Measurements from ENCODE around the gene ZBTB18.
"Not testable (repeated sequence)": the region's sequence is repeated elsewhere in the genome, so short reads cannot be mapped to it uniquely, and the experiment has no call there.

ZBTB18 gene

DNA sequence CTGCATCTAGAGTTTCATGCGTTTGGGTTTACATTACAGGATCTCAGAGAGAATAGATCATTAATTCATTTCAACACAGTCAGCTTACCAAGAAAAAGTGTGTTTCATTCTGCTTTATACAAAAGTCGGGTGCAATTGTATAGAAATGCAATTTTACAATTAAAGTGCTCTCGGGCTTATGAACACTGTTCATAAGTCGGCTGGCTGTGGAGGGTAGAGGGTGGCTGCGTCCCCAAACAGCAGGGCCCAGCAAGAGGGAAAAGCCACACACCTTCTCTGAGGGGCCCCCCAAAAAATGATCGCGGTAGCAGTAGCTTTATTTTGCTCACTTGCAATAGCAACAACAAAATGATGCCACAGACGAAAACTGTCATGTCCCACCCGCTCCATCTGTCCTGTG, 13.8 kb upstream of the ZBTB18 start:
- no peak overlapping the region for H3K27ac ChIP-seq (ENCODE audit: insufficient read depth in 1 of 2, low read depth in 1 of 2, low read length in 2 of 2, poor library complexity in 1 of 2, severe bottlenecking in 2 of 2)
- ChIA-PET CTCF (no interaction called here), POLR2A (no interaction called here)
- DNase-seq: no peak
- WGBS (ENCODE audit: insufficient coverage): 98% methylated on average over 5 of the region's 9 CpGs
- H3K27me3 ChIP-seq (replicated peaks in 2 of 5; ENCODE audit: control insufficient read depth in 4 of 5, insufficient read depth in 5 of 5, low read length in 4 of 5): no peaks in the 10 kb centered on the region
- H3K4me3 ChIP-seq (ENCODE audit: control insufficient read depth in 1 of 7, extremely low read depth in 1 of 7, insufficient read depth in 4 of 7, low read depth in 2 of 7, low read length in 6 of 7): no peak overlapping the region
- H3K9me3 ChIP-seq (ENCODE audit: control extremely low read depth in 1 of 5, control insufficient read depth in 4 of 5, insufficient read depth in 2 of 5, low read depth in 1 of 5, low read length in 4 of 5): no peaks in the 10 kb centered on the region
- no peaks in the 10 kb centered on the region for H3K4me1 ChIP-seq (ENCODE audit: control extremely low read depth in 1 of 4, control insufficient read depth in 4 of 4, insufficient read depth in 4 of 4, low read length in 3 of 4)
- no peaks in the 10 kb centered on the region for H3K36me3 ChIP-seq (ENCODE audit: control insufficient read depth in 4 of 4, insufficient read depth in 4 of 4, low read length in 3 of 4)

DNA sequence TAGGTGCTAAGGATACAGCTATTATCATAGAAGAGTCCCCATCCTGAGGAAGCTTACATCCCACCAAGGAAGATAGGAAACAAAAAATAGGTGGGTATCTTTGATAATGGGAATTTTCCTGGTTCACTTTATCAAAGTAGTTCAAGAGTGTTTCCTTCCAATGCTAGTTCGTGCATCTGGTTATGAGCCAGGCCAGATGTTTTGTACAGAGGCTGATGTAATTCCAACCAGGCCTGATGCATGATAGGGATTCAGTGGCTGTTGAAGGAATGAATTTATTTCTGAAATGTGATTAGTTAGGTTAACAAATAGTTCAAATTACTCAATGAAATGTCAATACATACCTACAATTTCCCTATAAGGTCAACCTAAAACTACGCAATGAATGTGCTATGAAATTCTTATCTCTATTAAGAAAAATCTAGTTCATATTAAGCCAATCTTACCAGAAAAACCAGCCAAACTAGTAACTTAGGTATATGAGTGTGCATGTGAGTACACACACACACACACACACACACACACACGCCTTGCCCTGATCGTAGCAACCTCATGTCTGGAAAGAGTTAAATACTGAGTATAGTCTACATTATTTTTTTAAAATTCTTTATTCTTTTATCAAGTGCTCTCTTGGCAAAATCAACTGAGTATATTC, 9.5 kb upstream of the ZBTB18 start:
- CTCF ChIA-PET: interaction anchor here (1.6 kb wide), 1 partner anchor 9 kb away, joined by 5 read pairs; no protein-coding TSS in a partner anchor
- H3K36me3 ChIP-seq (ENCODE audit: control insufficient read depth in 4 of 4, insufficient read depth in 4 of 4, low read length in 3 of 4): no peaks in the 10 kb centered on the region
- POLR2A ChIA-PET: no interaction called here
- no peak overlapping the region for H3K4me3 ChIP-seq (ENCODE audit: control insufficient read depth in 1 of 7, extremely low read depth in 1 of 7, insufficient read depth in 4 of 7, low read depth in 2 of 7, low read length in 6 of 7)
- no peak for DNase-seq
- WGBS (ENCODE audit: insufficient coverage): 100% methylated on average over 1 of the region's 4 CpGs
- no peak overlapping the region for H3K27ac ChIP-seq (ENCODE audit: insufficient read depth in 1 of 2, low read depth in 1 of 2, low read length in 2 of 2, poor library complexity in 1 of 2, severe bottlenecking in 2 of 2)
- H3K27me3 ChIP-seq (replicated peaks in 2 of 5; ENCODE audit: control insufficient read depth in 4 of 5, insufficient read depth in 5 of 5, low read length in 4 of 5): no peaks in the 10 kb centered on the region
- no peaks in the 10 kb centered on the region for H3K9me3 ChIP-seq (ENCODE audit: control extremely low read depth in 1 of 5, control insufficient read depth in 4 of 5, insufficient read depth in 2 of 5, low read depth in 1 of 5, low read length in 4 of 5)
- peaks cover 0 to 11% (median 5%) of the 10 kb centered on the region in 4 experiments for H3K4me1 ChIP-seq (ENCODE audit: control extremely low read depth in 1 of 4, control insufficient read depth in 4 of 4, insufficient read depth in 4 of 4, low read length in 3 of 4)

DNA sequence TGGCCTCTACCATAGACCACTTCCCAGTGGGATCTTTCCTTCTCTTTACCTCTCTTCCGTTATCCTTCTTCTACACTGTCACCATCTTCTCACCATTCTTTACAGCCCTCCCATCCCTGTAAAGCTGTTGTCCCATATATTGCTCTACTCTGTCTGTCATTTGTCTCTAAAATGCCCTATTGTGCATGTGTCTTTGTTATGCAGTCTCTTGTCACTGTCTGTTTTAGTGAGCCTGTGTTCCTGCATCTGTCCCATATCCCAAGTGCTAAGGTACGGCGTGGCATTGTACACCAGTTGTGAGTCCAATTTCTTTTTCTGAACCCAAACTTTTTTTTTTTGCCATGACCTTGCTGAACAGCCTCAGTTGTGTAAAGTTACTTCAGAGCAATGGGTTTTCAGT, 8.8 kb upstream of the ZBTB18 start:
- CTCF ChIA-PET: interaction anchor here (1.6 kb wide), 1 partner anchor 10 kb away, joined by 5 read pairs; no protein-coding TSS in a partner anchor
- Histone ChIP-seq H3K4me1 (ENCODE audit: control extremely low read depth in 1 of 4, control insufficient read depth in 4 of 4, insufficient read depth in 4 of 4, low read length in 3 of 4) (peaks cover 6 to 16% (median 11%) of the 10 kb centered on the region in 4 experiments), H3K9me3 (ENCODE audit: control extremely low read depth in 1 of 5, control insufficient read depth in 4 of 5, insufficient read depth in 2 of 5, low read depth in 1 of 5, low read length in 4 of 5) (no peaks in the 10 kb centered on the region), H3K36me3 (ENCODE audit: control insufficient read depth in 4 of 4, insufficient read depth in 4 of 4, low read length in 3 of 4) (no peaks in the 10 kb centered on the region), H3K27ac (ENCODE audit: insufficient read depth in 1 of 2, low read depth in 1 of 2, low read length in 2 of 2, poor library complexity in 1 of 2, severe bottlenecking in 2 of 2) (no peak overlapping the region), H3K4me3 (ENCODE audit: control insufficient read depth in 1 of 7, extremely low read depth in 1 of 7, insufficient read depth in 4 of 7, low read depth in 2 of 7, low read length in 6 of 7) (no peak overlapping the region), H3K27me3 (replicated peaks in 2 of 5; ENCODE audit: control insufficient read depth in 4 of 5, insufficient read depth in 5 of 5, low read length in 4 of 5) (no peaks in the 10 kb centered on the region)
- DNase-seq: no peak
- POLR2A ChIA-PET: no interaction called here
- WGBS (ENCODE audit: insufficient coverage): 89% methylated on average over 3 of the region's 3 CpGs

DNA sequence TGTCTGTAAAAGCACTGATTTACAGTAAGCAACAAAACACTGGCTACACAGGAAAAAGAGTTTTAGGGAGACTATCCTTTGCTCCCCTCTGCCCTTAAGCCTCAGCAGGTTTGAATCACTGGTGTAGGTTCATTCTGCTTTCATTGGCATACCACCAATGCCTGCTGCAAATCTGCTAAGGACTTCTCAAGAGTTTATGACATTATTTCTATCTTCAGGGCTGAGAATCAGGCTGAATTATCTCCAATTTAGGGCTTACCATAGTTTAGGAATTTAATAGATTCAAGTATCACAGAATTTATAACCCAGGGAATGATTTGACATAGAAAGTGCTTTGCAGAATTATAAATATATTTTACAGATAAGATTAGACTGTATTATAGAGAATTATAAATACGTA, 6.7 kb upstream of the ZBTB18 start:
- Histone ChIP-seq H3K4me3 (ENCODE audit: control insufficient read depth in 1 of 7, extremely low read depth in 1 of 7, insufficient read depth in 4 of 7, low read depth in 2 of 7, low read length in 6 of 7) (no peak overlapping the region), H3K27me3 (replicated peaks in 2 of 5; ENCODE audit: control insufficient read depth in 4 of 5, insufficient read depth in 5 of 5, low read length in 4 of 5) (no peaks in the 10 kb centered on the region), H3K9me3 (ENCODE audit: control extremely low read depth in 1 of 5, control insufficient read depth in 4 of 5, insufficient read depth in 2 of 5, low read depth in 1 of 5, low read length in 4 of 5) (no peaks in the 10 kb centered on the region), H3K27ac (ENCODE audit: insufficient read depth in 1 of 2, low read depth in 1 of 2, low read length in 2 of 2, poor library complexity in 1 of 2, severe bottlenecking in 2 of 2) (no peak overlapping the region), H3K4me1 (ENCODE audit: control extremely low read depth in 1 of 4, control insufficient read depth in 4 of 4, insufficient read depth in 4 of 4, low read length in 3 of 4) (peaks cover 6 to 20% (median 12%) of the 10 kb centered on the region in 4 experiments), H3K36me3 (ENCODE audit: control insufficient read depth in 4 of 4, insufficient read depth in 4 of 4, low read length in 3 of 4) (no peaks in the 10 kb centered on the region)
- ChIA-PET CTCF (interaction anchor here (1.6 kb wide), 1 partner anchor 294 kb away, joined by 5 read pairs; no protein-coding TSS in a partner anchor), POLR2A (no interaction called here)
- no CpG with 5 or more reads among the region's 1 CpG for WGBS (ENCODE audit: insufficient coverage)
- no peak for DNase-seq

DNA sequence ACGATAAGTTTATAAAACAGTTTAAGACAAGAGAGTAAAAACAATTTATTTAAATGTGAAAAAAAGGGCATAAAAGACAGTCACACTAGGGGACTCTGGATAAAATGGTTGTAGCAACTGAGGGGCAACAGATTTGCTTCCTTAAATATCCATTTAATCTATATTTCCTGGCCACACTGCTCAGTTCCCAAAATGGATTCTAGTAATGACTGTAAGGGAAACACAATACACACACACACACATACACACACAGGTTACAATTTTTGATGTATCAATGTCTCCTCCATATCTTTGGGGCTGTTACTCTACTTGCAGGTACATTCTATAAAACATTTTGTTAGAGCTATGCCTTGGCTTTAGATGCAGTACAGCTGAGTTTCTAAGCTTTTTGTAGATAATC, 4.8 kb upstream of the ZBTB18 start:
- peak overlapping the region in 1 of 2 experiments; percentile 96 for H3K27ac ChIP-seq (ENCODE audit: insufficient read depth in 1 of 2, low read depth in 1 of 2, low read length in 2 of 2, poor library complexity in 1 of 2, severe bottlenecking in 2 of 2)
- H3K4me3 ChIP-seq (ENCODE audit: control insufficient read depth in 1 of 7, extremely low read depth in 1 of 7, insufficient read depth in 4 of 7, low read depth in 2 of 7, low read length in 6 of 7): peak overlapping the region in 1 of 7 experiments; percentile 97
- H3K36me3 ChIP-seq (ENCODE audit: control insufficient read depth in 4 of 4, insufficient read depth in 4 of 4, low read length in 3 of 4); CTCF ChIA-PET; POLR2A ChIA-PET; H3K9me3 ChIP-seq (ENCODE audit: control extremely low read depth in 1 of 5, control insufficient read depth in 4 of 5, insufficient read depth in 2 of 5, low read depth in 1 of 5, low read length in 4 of 5); H3K27me3 ChIP-seq (replicated peaks in 2 of 5; ENCODE audit: control insufficient read depth in 4 of 5, insufficient read depth in 5 of 5, low read length in 4 of 5); DNase-seq: not testable (repeated sequence)
- WGBS (ENCODE audit: insufficient coverage): no CpG with 5 or more reads among the region's 1 CpG
- H3K4me1 ChIP-seq (ENCODE audit: control extremely low read depth in 1 of 4, control insufficient read depth in 4 of 4, insufficient read depth in 4 of 4, low read length in 3 of 4): peaks cover 16 to 38% (median 26%) of the 10 kb centered on the region in 4 experiments

DNA sequence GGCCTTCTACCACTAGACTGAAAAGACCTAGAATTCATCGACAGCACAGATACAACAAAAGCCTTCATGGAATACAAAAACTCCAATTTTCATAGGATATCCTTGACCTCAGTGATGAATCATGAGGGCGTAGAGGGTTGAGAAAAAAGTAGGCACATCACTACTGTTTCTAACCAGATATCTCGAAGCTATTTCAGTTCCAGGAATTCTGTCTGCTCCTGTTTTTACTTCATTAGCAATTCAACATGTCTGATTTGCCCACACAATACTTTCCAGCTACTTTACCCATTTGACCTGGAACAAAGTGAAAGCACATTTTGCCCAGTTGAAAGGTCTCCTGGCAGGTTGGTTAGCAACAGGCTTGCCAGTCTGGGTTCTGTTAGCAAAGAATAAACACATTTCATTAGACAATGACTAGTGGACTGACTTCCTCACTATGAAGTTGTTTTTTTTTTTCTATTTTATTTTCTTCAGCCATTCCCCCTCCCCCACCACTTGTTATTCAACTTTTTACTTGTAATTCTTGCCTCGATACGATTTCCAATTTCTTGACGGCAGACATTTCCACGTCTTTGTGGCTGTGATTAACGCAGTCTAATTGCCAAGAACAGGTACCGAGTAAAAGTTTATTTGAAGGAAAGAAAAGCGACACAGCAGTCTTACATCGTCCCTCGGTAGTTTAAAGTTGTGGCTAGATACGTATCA, 4.0 kb upstream of the ZBTB18 start:
- Histone ChIP-seq H3K9me3 (ENCODE audit: control extremely low read depth in 1 of 5, control insufficient read depth in 4 of 5, insufficient read depth in 2 of 5, low read depth in 1 of 5, low read length in 4 of 5) (no peaks in the 10 kb centered on the region), H3K27ac (ENCODE audit: insufficient read depth in 1 of 2, low read depth in 1 of 2, low read length in 2 of 2, poor library complexity in 1 of 2, severe bottlenecking in 2 of 2) (peak overlapping the region; percentile 92 to 96), H3K27me3 (replicated peaks in 2 of 5; ENCODE audit: control insufficient read depth in 4 of 5, insufficient read depth in 5 of 5, low read length in 4 of 5) (no peaks in the 10 kb centered on the region), H3K4me1 (ENCODE audit: control extremely low read depth in 1 of 4, control insufficient read depth in 4 of 4, insufficient read depth in 4 of 4, low read length in 3 of 4) (peaks cover 23 to 46% (median 33%) of the 10 kb centered on the region in 4 experiments), H3K36me3 (ENCODE audit: control insufficient read depth in 4 of 4, insufficient read depth in 4 of 4, low read length in 3 of 4) (no peaks in the 10 kb centered on the region), H3K4me3 (ENCODE audit: control insufficient read depth in 1 of 7, extremely low read depth in 1 of 7, insufficient read depth in 4 of 7, low read depth in 2 of 7, low read length in 6 of 7) (peak overlapping the region in 6 of 7 experiments; percentile 80 to 97 (median 92))
- POLR2A ChIA-PET: interaction anchor here (1.3 to 1.9 kb wide), 2 partner anchors 55 to 197 kb away, joined by 5 to 8 read pairs; partner anchors contain the start of gene AKT3
- DNase-seq: peak; percentile 47 to 87 (median 85)
- 7% methylated on average over 6 of the region's 13 CpGs for whole genome bisulfite sequencing (ENCODE audit: insufficient coverage)
- CTCF ChIA-PET: no interaction called here

All from common myeloid progenitor, CD34-positive (primary cell).